Stimulated activated naive B cell treated with anti-CD40 and anti-IgM and Interleukin-4, amounts not matched to agents 10 μg/mL and 1 μg/mL and 100 μg/mL, for 72 hours (primary cell): ENCODE data around the gene ZNF90.
"Not testable (repeated sequence)": the region's sequence is repeated elsewhere in the genome, so short reads cannot be mapped to it uniquely, and the experiment has no call there.

ENCODE experiments used
- ATAC-seq, 2 donors: fragments of 150-1000 bp; cut with Tn5 transposase; replicated peaks; 2 replicates each; pipeline ENCODE4 v1.10.0; 2021; ENCODE audit warnings: moderate library complexity in 1 of 2
- DNase-seq: peaks from one replicate; pipeline ENCODE4 v3.0.0; 2021
- H3K27ac Mint-ChIP-seq: one replicate; pipeline ENCODE4 v1.8.0; 2022; ENCODE audit warnings: mild to moderate bottlenecking, mixed read lengths
- H3K27me3 Mint-ChIP-seq, 2 donors: one replicate each; pipeline ENCODE4 v1.8.0; 2022; ENCODE audit warnings: mixed read lengths in 2 of 2
- H3K36me3 Mint-ChIP-seq, 2 donors: one replicate each; pipeline ENCODE4 v1.8.0; 2022; ENCODE audit warnings: mixed read lengths in 2 of 2, mild to moderate bottlenecking in 1 of 2
- H3K4me1 Mint-ChIP-seq, 2 donors: one replicate each; pipeline ENCODE4 v1.8.0; 2022; ENCODE audit warnings: mixed read lengths in 2 of 2, mild to moderate bottlenecking in 1 of 2
- H3K4me3 Mint-ChIP-seq, 2 donors: one replicate each; pipeline ENCODE4 v1.8.0; 2022; ENCODE audit warnings: mild to moderate bottlenecking in 2 of 2, mixed read lengths in 2 of 2, moderate library complexity in 1 of 2
- H3K9me3 Mint-ChIP-seq, 2 donors: one replicate each; pipeline ENCODE4 v1.8.0; 2022; ENCODE audit warnings: mixed read lengths in 2 of 2, mild to moderate bottlenecking in 1 of 2

ZNF90 gene

GRCh38 chr19:20151617-20152145, 73.9 kb downstream of the ZNF90 start:
- no peak for ATAC-seq
- no peaks in the 10 kb centered on the region for H3K4me1 Mint-ChIP-seq
- H3K27ac Mint-ChIP-seq: no peak overlapping the region
- peaks cover 6 to 9% of the 10 kb centered on the region in 2 donors for H3K36me3 Mint-ChIP-seq
- DNase-seq: no peak
- no peak overlapping the region for H3K4me3 Mint-ChIP-seq
- no peaks in the 10 kb centered on the region for H3K27me3 Mint-ChIP-seq
- peaks cover 6 to 16% of the 10 kb centered on the region in 2 donors for H3K9me3 Mint-ChIP-seq

- not testable (repeated sequence) for DNase-seq, H3K27ac Mint-ChIP-seq
Observed at GRCh38 chr19:20152506-20152905, 74.7 kb downstream of the ZNF90 start.

DNA sequence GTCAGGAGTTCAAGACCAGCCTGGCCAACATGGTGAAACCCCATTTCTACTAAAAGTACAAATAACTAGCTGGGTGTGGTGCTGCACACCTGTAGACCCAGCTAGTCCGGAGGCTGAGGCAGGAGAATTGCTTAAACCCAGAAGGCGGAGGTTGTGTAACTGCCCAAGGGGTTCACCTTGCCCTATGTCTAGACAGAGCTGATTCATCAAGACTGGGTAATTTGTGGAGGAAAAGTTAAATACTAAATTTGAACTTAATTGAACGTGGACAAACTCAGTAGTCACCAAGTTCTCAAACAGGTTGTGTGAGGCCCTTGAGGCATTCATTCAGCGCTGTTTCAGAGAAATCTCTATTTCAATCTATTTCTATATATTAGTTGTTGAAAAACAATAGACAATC, 75.5 kb downstream of the ZNF90 start:
- no peak overlapping the region for H3K4me3 Mint-ChIP-seq
- ATAC-seq (no peak), DNase-seq (no peak)
- H3K9me3 Mint-ChIP-seq: peaks cover 6 to 20% of the 10 kb centered on the region in 2 donors
- H3K27ac Mint-ChIP-seq: no peak overlapping the region
- no peaks in the 10 kb centered on the region for H3K27me3 Mint-ChIP-seq
- no peaks in the 10 kb centered on the region for H3K4me1 Mint-ChIP-seq
- peaks cover 6 to 9% of the 10 kb centered on the region in 2 donors for H3K36me3 Mint-ChIP-seq

More at GRCh38 chr19:20152506-20152905, 74.7 kb downstream of the ZNF90 start:
- not testable (repeated sequence) for ATAC-seq, H3K36me3 Mint-ChIP-seq, H3K4me1 Mint-ChIP-seq, H3K27me3 Mint-ChIP-seq, H3K4me3 Mint-ChIP-seq
- peaks cover 6 to 18% of the 10 kb centered on the region in 2 donors for H3K9me3 Mint-ChIP-seq

DNA sequence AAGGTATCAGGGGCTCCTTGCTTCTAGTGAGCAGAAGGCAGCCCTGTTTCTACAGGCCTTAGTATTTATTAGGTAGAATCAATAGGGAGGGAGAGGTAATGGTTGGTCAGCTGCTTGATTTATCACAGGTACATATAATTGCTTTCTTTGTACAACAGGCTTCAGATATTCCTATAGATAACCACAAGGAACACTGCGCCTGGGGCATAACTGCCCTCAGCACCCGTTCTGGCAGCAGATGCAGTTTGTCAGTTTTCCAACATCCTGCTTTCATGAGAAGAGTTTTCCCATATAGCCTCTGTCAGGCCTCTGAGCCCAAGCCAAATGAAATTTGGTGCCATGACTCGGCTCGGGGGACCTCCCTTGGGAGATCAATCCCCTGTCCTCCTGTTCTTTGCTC, 76.8 kb downstream of the ZNF90 start:
- peaks cover 6 to 9% of the 10 kb centered on the region in 2 donors for H3K36me3 Mint-ChIP-seq
- no peak for ATAC-seq
- H3K9me3 Mint-ChIP-seq: peaks cover 14 to 25% of the 10 kb centered on the region in 2 donors
- H3K27me3 Mint-ChIP-seq: no peaks in the 10 kb centered on the region
- no peak for DNase-seq
- H3K4me3 Mint-ChIP-seq: no peak overlapping the region
- no peak overlapping the region for H3K27ac Mint-ChIP-seq
- H3K4me1 Mint-ChIP-seq: no peaks in the 10 kb centered on the region

DNA sequence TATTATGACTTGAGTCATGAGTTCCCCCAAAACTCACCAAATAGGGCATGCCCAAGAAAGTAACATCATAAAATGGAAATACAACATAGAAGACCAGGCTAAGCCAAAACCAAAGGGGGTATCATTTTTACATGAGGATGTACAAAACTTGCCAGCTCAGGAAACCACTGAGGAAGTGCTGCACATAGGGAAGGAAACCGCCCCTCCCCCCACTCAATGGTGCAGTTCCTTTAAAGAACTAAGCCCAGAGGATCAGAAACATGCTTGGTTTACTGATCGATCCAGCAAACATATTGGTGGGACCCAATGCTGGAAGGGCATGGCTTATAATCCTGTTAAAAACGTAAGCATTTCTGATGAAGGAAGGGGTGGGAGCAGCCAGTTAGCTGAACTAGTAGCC, 85.0 kb downstream of the ZNF90 start:
- DNase-seq (no peak), ATAC-seq (no peak)

DNA sequence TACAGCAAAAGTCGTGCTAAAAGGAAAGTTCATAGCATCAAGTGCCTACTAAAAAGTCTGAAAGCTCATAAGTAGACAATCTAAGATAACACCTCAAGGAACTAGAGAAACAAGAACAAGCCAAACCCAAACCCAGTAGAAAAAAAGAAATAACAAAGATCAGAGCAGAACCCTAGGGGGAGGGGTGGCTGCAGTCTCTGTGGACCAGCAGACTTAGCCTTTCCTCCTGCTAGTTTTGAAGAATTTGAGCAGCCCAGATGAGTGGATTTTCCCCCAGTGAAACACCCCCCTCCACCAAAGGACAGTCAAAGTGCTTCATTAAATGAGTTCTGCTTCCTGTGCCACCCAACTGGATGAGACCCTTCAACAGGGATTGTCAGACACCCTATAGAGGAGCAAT, 86.7 kb downstream of the ZNF90 start:
- peaks cover 19 to 31% of the 10 kb centered on the region in 2 donors for H3K4me1 Mint-ChIP-seq
- no peaks in the 10 kb centered on the region for H3K27me3 Mint-ChIP-seq
- H3K27ac Mint-ChIP-seq: peak overlapping the region; percentile 69
- ATAC-seq: no peak
- H3K9me3 Mint-ChIP-seq: peaks cover 7 to 14% of the 10 kb centered on the region in 2 donors
- peaks cover 16 to 18% of the 10 kb centered on the region in 2 donors for H3K36me3 Mint-ChIP-seq
- no peak overlapping the region for H3K4me3 Mint-ChIP-seq
- DNase-seq: no peak

More for the DNA sequence above, 85.0 kb downstream of the ZNF90 start:
- H3K4me3 Mint-ChIP-seq: no peak overlapping the region
- peak overlapping the region; percentile 5 for H3K27ac Mint-ChIP-seq
- peaks cover 10 to 12% of the 10 kb centered on the region in 2 donors for H3K36me3 Mint-ChIP-seq
- peaks cover 19 to 21% of the 10 kb centered on the region in 2 donors for H3K4me1 Mint-ChIP-seq
- H3K27me3 Mint-ChIP-seq: no peaks in the 10 kb centered on the region
- H3K9me3 Mint-ChIP-seq: peaks cover 14 to 21% of the 10 kb centered on the region in 2 donors

DNA sequence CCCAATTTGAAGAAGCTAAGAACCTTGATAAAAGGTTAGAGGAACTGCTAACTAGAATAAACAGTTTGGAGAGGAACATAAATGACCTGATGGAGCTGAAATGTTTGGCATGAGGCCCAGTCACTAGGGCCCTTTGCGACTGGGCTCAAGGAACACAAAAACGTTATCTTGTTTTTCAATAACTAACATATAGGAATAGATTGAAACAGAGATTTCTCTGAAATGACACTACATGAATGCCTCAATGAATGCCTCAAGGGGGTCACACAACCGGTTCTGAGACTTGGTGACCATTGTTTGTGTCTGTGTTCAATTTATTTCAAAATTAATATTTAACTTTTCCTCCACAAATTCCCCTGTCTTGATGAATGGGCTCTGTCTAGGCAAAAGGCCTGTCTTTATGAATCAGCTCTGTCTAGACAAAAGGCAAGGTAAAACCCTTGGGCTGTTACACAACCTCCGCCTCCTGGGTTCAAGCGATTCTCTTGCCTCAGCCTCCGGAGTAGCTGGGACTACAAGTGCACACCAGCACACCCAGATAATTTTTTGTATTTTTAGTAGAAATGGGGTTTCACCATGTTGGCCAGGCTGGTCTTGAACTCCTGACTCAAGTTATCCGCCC, 88.3 kb downstream of the ZNF90 start:
- DNase-seq (no peak), ATAC-seq (no peak)
- Mint-ChIP-seq H3K4me1 (peaks cover 23 to 40% of the 10 kb centered on the region in 2 donors), H3K4me3 (no peak overlapping the region), H3K27me3 (no peaks in the 10 kb centered on the region), H3K9me3 (peaks cover 5 to 12% of the 10 kb centered on the region in 2 donors), H3K27ac (no peak overlapping the region), H3K36me3 (peaks cover 24% of the 10 kb centered on the region in 2 donors)

DNA sequence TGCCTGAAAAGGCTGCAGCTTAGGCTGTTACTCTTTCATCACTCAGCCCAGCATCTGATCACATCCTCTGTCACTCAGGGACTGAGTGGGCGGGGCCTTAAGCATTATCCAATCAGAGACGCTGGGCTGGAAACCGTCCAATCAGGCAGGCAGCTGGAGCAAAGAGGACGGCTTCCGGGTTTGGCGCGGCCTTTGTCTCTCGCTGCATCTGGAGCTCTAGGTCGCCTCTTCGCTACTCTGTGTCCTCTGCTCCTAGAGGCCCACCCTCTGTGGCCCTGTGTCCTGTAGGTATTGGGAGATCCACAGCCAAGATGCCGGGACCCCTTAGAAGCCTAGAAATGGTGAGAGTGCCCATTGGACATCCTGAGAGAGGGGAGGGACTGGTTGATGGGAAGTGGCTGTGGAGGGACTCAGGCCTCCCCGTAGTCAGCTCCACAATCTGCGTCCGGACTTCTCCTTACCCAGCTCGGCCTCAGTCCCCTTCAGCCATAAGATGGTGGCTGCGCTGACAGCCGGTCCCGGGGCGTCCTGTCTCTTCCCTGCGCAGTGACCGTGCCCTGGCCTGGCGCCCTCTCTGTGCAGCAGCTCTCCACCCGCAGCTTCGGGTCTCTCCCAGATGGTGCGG, 89.3 kb downstream of the ZNF90 start, which contains the start of gene ZNF486:
Gene ZNF486 (plus strand): TSS at position 195 of the 625 bp plus-strand sequence. CDS start 117 bp downstream, at position 312.
- Mint-ChIP-seq H3K27me3 (no peaks in the 10 kb centered on the region), H3K4me3 (peak within 1 kb of the TSS; percentile 99), H3K27ac (peak within 1 kb of the TSS; percentile 99), H3K9me3 (peaks cover 5 to 14% of the 10 kb centered on the region in 2 donors), H3K36me3 (peaks cover 34% of the 10 kb centered on the region in 2 donors), H3K4me1 (peaks cover 26 to 50% of the 10 kb centered on the region in 2 donors)
- ATAC-seq (peak; percentile 96 to 97), DNase-seq (peak; percentile 94)

DNA sequence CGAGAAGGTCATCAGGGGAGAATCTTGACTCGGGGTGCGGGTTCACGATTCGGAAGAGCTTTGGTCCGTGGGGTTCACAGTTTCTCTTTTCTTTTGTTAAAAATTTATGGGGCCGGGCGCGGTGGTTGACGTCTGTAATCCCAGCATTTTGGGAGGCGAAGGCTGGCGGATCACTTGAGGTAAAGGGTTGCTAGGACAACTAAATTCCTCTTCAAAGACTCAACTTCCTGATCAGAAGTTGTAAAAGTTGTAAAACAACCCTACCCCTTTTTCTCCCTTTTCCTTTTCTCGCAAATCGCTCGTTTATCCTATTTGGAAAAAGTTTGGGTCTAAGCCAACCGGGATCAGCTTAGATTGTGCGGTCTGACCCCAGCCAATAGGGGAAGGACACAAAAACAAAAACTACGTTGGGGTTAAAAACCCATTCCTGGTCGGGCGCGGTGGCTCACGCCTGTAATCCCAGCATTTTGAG, 89.9 kb downstream of the ZNF90 start:
- no peak for DNase-seq
- Mint-ChIP-seq H3K27me3 (no peaks in the 10 kb centered on the region), H3K36me3 (peaks cover 37 to 38% of the 10 kb centered on the region in 2 donors), H3K4me1 (peaks cover 21 to 44% of the 10 kb centered on the region in 2 donors), H3K9me3 (peaks cover under 1 to 11% of the 10 kb centered on the region in 2 donors), H3K4me3 (peak overlapping the region; percentile 99), H3K27ac (peak overlapping the region; percentile 99)
- no peak for ATAC-seq
